GM19463 (cell line): Measurements from ENCODE around the gene EIF2S3.

Experiments
- ATAC-seq: cut with Tn5 transposase; IDR thresholded peaks from one replicate; pipeline ENCODE4 v1.9.1; 2021; ENCODE audit warnings: mild to moderate bottlenecking, moderate library complexity; ENCODE audit not compliant: unreplicated experiment

The EIF2S3 gene

GRCh38 chrX:24125028-24125612, 70.4 kb downstream of the EIF2S3 start:
- ATAC-seq: no peak
